Mesendoderm (in vitro differentiated cells): ENCODE data around the gene IL1RAPL2.

Experiments
- DNase-seq: peaks from one replicate; pipeline ENCODE4 v3.0.0; 2013
- H2AK5ac ChIP-seq: 2 replicates; pipeline ENCODE4 v1.6.1; 2013; ENCODE audit warnings: low read length, inconsistent platforms
- H2BK120ac ChIP-seq: 2 replicates; pipeline ENCODE4 v1.6.1; 2013; ENCODE audit warnings: low read depth, mild to moderate bottlenecking, low read length, moderate library complexity, mixed read lengths
- H2BK15ac ChIP-seq: replicated peaks from 2 replicates; pipeline ENCODE4 v1.6.1; 2013; ENCODE audit warnings: low read depth, mild to moderate bottlenecking, moderate library complexity
- H2BK5ac ChIP-seq: 2 replicates; pipeline ENCODE4 v1.6.1; 2013; ENCODE audit warnings: low read length, inconsistent platforms
- H3K18ac ChIP-seq: 2 replicates; pipeline ENCODE4 v1.6.1; 2013; ENCODE audit warnings: mild to moderate bottlenecking, low read length, mixed read lengths
- H3K23ac ChIP-seq: one replicate; pipeline ENCODE4 v1.6.1; 2013; ENCODE audit warnings: low read length
- H3K27ac ChIP-seq: 2 replicates; pipeline ENCODE4 v1.5.1; 2013; ENCODE audit warnings: low read depth, mild to moderate bottlenecking, inconsistent platforms, low read length, moderate library complexity
- H3K27me3 ChIP-seq: 2 replicates; pipeline ENCODE4 v1.6.1; 2013; ENCODE audit warnings: low read length, control low read depth, mild to moderate bottlenecking, inconsistent platforms; ENCODE audit not compliant: insufficient read depth, poor library complexity
- H3K36me3 ChIP-seq: 2 replicates; pipeline ENCODE4 v1.6.1; 2013; ENCODE audit warnings: low read length, inconsistent platforms; ENCODE audit not compliant: control insufficient read depth, insufficient read depth
- H3K4ac ChIP-seq: one replicate; pipeline ENCODE4 v1.6.1; 2013; ENCODE audit warnings: low read depth, mild to moderate bottlenecking, low read length, moderate library complexity
- H3K4me1 ChIP-seq: 2 replicates; pipeline ENCODE4 v1.6.1; 2013; ENCODE audit warnings: low read depth, low read length, inconsistent platforms; ENCODE audit not compliant: control insufficient read depth
- H3K4me2 ChIP-seq: 2 replicates; pipeline ENCODE4 v1.6.1; 2013; ENCODE audit warnings: low read length
- H3K4me3 ChIP-seq: 2 replicates; pipeline ENCODE4 v1.5.1; 2013; ENCODE audit warnings: mild to moderate bottlenecking, low read length
- H3K56ac ChIP-seq: one replicate; pipeline ENCODE4 v1.6.1; 2013; ENCODE audit warnings: low read length
- H3K79me1 ChIP-seq: 2 replicates; pipeline ENCODE4 v1.6.1; 2013; ENCODE audit warnings: low read length, inconsistent platforms
- H3K79me2 ChIP-seq: 2 replicates; pipeline ENCODE4 v1.6.1; 2013; ENCODE audit warnings: mild to moderate bottlenecking, low read length; ENCODE audit not compliant: control insufficient read depth, insufficient read depth
- H3K9ac ChIP-seq: 2 replicates; pipeline ENCODE4 v1.6.1; 2013; ENCODE audit warnings: low read length, inconsistent platforms
- H4K5ac ChIP-seq: one replicate; pipeline ENCODE4 v1.6.1; 2013; ENCODE audit warnings: low read length
- H4K8ac ChIP-seq: one replicate; pipeline ENCODE4 v1.6.1; 2013; ENCODE audit warnings: low read depth, mild to moderate bottlenecking, control low read depth, low read length, moderate library complexity
- WGBS: extraction: QIAGEN DNeasy Blood & Tissue Kit; methylation state at CpG from one replicate; pipeline ENCODE4 v1.1.7; 2013; ENCODE audit warnings: low lambda C conversion rate, missing lambda C conversion rate; ENCODE audit not compliant: insufficient coverage; ENCODE audit errors: extremely low coverage; 5-methylcytosine and 5-hydroxymethylcytosine counted together

The IL1RAPL2 gene

GRCh38 chrX:105646592-105647372 lies 1080.8 kb downstream of the IL1RAPL2 start:
- no peak overlapping the region for H2BK5ac ChIP-seq
- H3K4me3 ChIP-seq, result no peak overlapping the region
- no peak overlapping the region for H3K4me2 ChIP-seq
- H2BK120ac ChIP-seq, result no peak overlapping the region
- WGBS, result no CpG with 5 or more reads among the region's 17 CpGs
- H3K18ac ChIP-seq, result no peak overlapping the region
- no peak overlapping the region for H4K8ac ChIP-seq
- no peak overlapping the region for H2BK15ac ChIP-seq
- H2AK5ac ChIP-seq, result no peak overlapping the region
- no peak overlapping the region for H3K23ac ChIP-seq
- H4K5ac ChIP-seq, result no peak overlapping the region
- H3K36me3 ChIP-seq, result no peaks in the 10 kb centered on the region
- H3K27ac ChIP-seq, result no peak overlapping the region
- no peaks in the 10 kb centered on the region for H3K79me2 ChIP-seq
- no peak overlapping the region for H3K9ac ChIP-seq
- H3K4me1 ChIP-seq, result no peaks in the 10 kb centered on the region
- no peak overlapping the region for H3K56ac ChIP-seq
- H3K79me1 ChIP-seq, result no peaks in the 10 kb centered on the region
- no peak overlapping the region for H3K4ac ChIP-seq
- H3K27me3 ChIP-seq, result no peaks in the 10 kb centered on the region
- DNase-seq, result no peak

DNA sequence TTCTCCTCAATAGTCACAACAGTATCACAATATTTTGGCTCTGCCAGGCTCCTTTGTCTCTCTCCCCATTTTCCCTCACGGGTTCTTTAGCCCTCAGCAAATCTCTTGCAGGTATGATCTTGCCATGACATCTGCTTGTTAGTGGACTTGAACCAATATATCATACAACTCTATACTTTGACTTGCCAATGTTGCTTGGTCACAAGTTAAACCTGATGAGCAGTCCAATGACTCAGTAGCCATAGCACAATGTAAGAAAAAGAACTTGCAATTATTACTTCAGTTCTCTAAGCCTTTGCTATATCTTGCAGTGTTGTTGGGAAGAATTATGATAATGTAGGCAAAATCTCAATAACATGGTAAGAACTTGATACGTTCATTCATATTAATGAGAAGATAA lies 1081.8 kb downstream of the IL1RAPL2 start:
- Histone ChIP-seq H3K4ac (no peak overlapping the region), H3K36me3 (no peaks in the 10 kb centered on the region), H2AK5ac (no peak overlapping the region), H2BK120ac (no peak overlapping the region), H3K18ac (no peak overlapping the region), H3K27me3 (no peaks in the 10 kb centered on the region), H2BK15ac (no peak overlapping the region), H2BK5ac (no peak overlapping the region), H4K8ac (no peak overlapping the region), H3K27ac (no peak overlapping the region), H3K23ac (no peak overlapping the region), H3K56ac (no peak overlapping the region), H3K79me1 (no peaks in the 10 kb centered on the region), H3K9ac (no peak overlapping the region), H4K5ac (no peak overlapping the region), H3K4me2 (no peak overlapping the region), H3K4me3 (no peak overlapping the region), H3K79me2 (no peaks in the 10 kb centered on the region), H3K4me1 (no peaks in the 10 kb centered on the region)
- WGBS, result no CpG with 5 or more reads among the region's 2 CpGs
- no peak for DNase-seq

DNA sequence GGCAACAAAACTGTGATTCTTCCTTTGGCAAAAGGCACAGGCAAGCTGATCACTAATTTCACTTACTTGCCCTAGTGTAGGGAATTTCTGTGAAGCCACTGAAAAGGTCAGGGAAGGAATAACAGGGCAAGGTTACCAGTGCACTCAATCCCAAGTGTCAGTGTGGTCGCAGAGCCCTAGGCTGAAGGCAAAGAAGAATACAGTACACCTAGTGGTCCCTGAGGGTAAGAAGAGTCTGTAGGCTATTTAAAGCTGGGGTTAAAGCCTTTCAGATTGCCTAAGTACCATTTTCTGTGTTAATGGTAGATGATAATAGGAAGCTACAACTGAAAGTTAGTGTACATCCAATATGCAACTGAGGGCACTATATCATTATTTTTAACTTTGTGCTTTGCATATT lies 1082.7 kb downstream of the IL1RAPL2 start:
- WGBS, result no CpG with 5 or more reads among the region's 1 CpG
- Histone ChIP-seq H3K18ac (no peak overlapping the region), H2BK15ac (no peak overlapping the region), H3K9ac (no peak overlapping the region), H2AK5ac (no peak overlapping the region), H3K56ac (no peak overlapping the region), H2BK5ac (no peak overlapping the region), H3K36me3 (no peaks in the 10 kb centered on the region), H3K4ac (no peak overlapping the region), H3K4me1 (no peaks in the 10 kb centered on the region), H4K5ac (no peak overlapping the region), H2BK120ac (no peak overlapping the region), H3K79me2 (no peaks in the 10 kb centered on the region), H3K79me1 (no peaks in the 10 kb centered on the region), H4K8ac (no peak overlapping the region), H3K27me3 (no peaks in the 10 kb centered on the region), H3K4me2 (no peak overlapping the region), H3K23ac (no peak overlapping the region), H3K27ac (no peak overlapping the region), H3K4me3 (no peak overlapping the region)
- peak; percentile 11 for DNase-seq

GRCh38 chrX:105650577-105650976 lies 1084.6 kb downstream of the IL1RAPL2 start:
- no peak overlapping the region for H3K9ac ChIP-seq
- no peaks in the 10 kb centered on the region for H3K4me1 ChIP-seq
- H2BK120ac ChIP-seq, result no peak overlapping the region
- no peak overlapping the region for H2BK5ac ChIP-seq
- no peaks in the 10 kb centered on the region for H3K27me3 ChIP-seq
- WGBS, result no CpG with 5 or more reads among the region's 1 CpG
- H3K23ac ChIP-seq, result no peak overlapping the region
- no peak overlapping the region for H3K4me2 ChIP-seq
- no peak overlapping the region for H3K56ac ChIP-seq
- no peak overlapping the region for H2BK15ac ChIP-seq
- no peak overlapping the region for H3K4me3 ChIP-seq
- no peak overlapping the region for H3K4ac ChIP-seq
- H4K8ac ChIP-seq, result no peak overlapping the region
- no peak overlapping the region for H3K18ac ChIP-seq
- no peaks in the 10 kb centered on the region for H3K79me2 ChIP-seq
- DNase-seq, result no peak
- H2AK5ac ChIP-seq, result no peak overlapping the region
- H3K79me1 ChIP-seq, result no peaks in the 10 kb centered on the region
- no peaks in the 10 kb centered on the region for H3K36me3 ChIP-seq
- H3K27ac ChIP-seq, result no peak overlapping the region
- no peak overlapping the region for H4K5ac ChIP-seq

DNA sequence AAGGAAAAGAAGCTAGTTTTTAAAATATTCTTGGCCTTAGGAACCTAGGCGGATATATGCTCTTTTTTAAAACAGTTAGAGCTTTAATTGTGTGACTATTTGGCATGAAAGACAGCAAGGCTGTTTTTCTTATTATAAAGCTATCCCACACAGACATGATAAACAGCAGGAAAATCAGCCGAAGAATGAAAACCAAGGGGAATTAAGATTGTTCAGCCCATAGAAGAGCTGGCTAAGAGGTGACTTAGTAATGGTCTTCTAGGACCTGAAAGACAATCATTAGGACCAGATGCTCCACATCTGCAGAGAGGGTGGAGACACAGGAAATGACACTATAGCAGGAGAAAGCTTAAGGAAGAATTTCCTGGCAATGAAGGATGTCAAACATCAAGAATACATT lies 1085.0 kb downstream of the IL1RAPL2 start:
- no peaks in the 10 kb centered on the region for H3K27me3 ChIP-seq
- no peak overlapping the region for H4K5ac ChIP-seq
- no peaks in the 10 kb centered on the region for H3K4me1 ChIP-seq
- H3K18ac ChIP-seq, result no peak overlapping the region
- H3K36me3 ChIP-seq, result no peaks in the 10 kb centered on the region
- H3K27ac ChIP-seq, result no peak overlapping the region
- no CpG with 5 or more reads among the region's 2 CpGs for WGBS
- no peak overlapping the region for H3K9ac ChIP-seq
- H3K4me2 ChIP-seq, result no peak overlapping the region
- no peak overlapping the region for H3K23ac ChIP-seq
- no peak overlapping the region for H2AK5ac ChIP-seq
- H3K4ac ChIP-seq, result no peak overlapping the region
- H3K56ac ChIP-seq, result no peak overlapping the region
- H2BK5ac ChIP-seq, result no peak overlapping the region
- H3K4me3 ChIP-seq, result no peak overlapping the region
- no peak for DNase-seq
- H2BK15ac ChIP-seq, result no peak overlapping the region
- H2BK120ac ChIP-seq, result no peak overlapping the region
- H3K79me2 ChIP-seq, result no peaks in the 10 kb centered on the region
- H4K8ac ChIP-seq, result no peak overlapping the region
- H3K79me1 ChIP-seq, result no peaks in the 10 kb centered on the region

GRCh38 chrX:105653891-105654290 lies 1087.9 kb downstream of the IL1RAPL2 start:
- H2AK5ac ChIP-seq, result no peak overlapping the region

More at GRCh38 chrX:105653891-105654290, 1087.9 kb downstream of the IL1RAPL2 start:
- no peak overlapping the region for H3K27ac ChIP-seq
- no peak overlapping the region for H2BK5ac ChIP-seq
- no peak overlapping the region for H4K8ac ChIP-seq
- H3K79me2 ChIP-seq, result no peaks in the 10 kb centered on the region
- H3K36me3 ChIP-seq, result no peaks in the 10 kb centered on the region
- DNase-seq, result no peak
- no peaks in the 10 kb centered on the region for H3K27me3 ChIP-seq
- no peak overlapping the region for H3K4ac ChIP-seq
- no CpG with 5 or more reads among the region's 2 CpGs for WGBS
- no peak overlapping the region for H3K4me2 ChIP-seq
- no peak overlapping the region for H3K9ac ChIP-seq
- H2BK120ac ChIP-seq, result no peak overlapping the region
- no peak overlapping the region for H3K23ac ChIP-seq
- H4K5ac ChIP-seq, result no peak overlapping the region
- H3K18ac ChIP-seq, result no peak overlapping the region
- no peaks in the 10 kb centered on the region for H3K79me1 ChIP-seq
- H3K56ac ChIP-seq, result no peak overlapping the region
- H2BK15ac ChIP-seq, result no peak overlapping the region
- H3K4me3 ChIP-seq, result no peak overlapping the region
- H3K4me1 ChIP-seq, result no peaks in the 10 kb centered on the region
